Activated T-cell treated with anti-CD3 and anti-CD28 coated beads, Interleukin-2, amount 50 U/mL, for 48 hours (primary cell): Measurements from ENCODE around the gene MCF2L.
A peak's percentile ranks its signal among the peaks of the same experiment; 100 is the strongest.

Experiments
- DNase-seq, 2 experiments: peaks; one replicate each; pipeline ENCODE4 v3.0.0-alpha.2; 2020

MCF2L gene

DNA sequence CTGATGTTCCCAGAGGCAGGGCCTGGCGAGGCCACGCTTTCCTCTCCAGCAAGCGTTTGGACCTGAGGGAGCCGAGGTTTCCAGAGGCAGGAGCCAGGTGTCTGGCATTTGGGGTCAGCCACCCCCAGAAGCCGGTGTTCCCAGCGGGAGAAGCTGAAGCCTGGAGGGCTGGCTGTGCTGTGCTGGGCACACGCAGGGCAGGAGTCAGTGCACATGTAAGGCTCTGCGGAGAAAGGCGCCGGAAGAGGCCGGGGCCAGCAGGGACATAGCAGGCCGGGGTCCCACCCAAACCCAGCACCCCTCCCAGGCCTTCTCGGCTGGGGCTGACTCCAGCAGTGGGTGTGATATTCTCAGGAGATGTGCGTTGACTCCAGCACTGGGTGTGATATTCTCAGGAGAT, 31.6 kb downstream of the MCF2L start:
- no peak for DNase-seq

- no peak for DNase-seq
Measured at GRCh38 chr13:113001241-113002140, 32.5 kb downstream of the MCF2L start.

DNA sequence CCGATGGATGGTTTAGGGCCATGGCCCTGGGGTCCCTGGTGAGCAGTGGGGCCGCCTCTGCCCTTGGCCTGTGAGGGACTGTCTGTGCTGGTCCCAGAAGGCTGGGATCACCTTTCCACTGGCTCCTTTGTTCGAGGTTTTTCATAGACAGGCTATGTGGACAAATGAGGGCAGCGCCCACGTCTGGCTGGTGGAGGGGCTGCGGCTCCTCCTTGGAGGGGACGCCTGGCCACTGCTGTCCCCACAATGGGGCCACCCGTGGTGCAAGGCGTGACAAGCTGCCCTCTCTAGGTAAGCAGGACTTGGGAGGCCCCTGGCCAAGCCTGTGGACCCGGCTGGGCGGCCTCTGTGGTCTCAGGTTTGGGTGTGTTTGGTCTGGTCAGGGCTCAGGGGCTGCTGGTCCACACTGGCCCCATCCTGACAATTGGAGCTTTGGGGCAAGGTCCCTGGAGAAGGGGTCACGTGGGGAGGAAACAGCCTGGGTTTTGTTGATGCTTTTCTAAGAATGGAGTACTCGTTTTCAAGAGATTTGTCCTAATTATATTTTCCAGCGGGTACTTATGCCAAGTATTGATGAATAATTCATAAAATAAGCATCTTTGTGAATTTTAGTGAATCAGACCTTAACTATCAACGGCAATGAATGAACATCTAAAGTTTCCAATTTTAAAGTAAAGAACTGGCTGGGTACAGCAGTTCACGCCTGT, 33.3 kb downstream of the MCF2L start:
- no peak for DNase-seq

DNA sequence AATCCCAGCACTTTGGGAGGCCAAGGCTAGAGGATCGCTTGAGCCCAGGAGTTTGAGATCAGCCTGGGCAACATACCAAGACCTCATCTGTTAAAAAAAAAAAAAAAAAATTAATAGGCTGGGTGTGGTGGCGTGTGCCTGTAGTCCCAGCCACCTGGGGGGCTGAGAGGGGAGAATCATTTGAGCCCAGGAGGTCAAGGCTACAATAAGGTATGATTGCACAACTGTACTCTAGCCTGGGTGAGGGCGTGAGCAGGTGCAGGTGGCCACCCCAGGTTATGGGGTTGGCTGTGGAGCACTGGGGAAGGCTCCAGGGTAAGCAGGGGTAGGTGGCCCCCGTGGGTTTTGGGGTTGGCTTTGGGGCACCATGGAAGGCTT, 33.9 kb downstream of the MCF2L start:
- no peak for DNase-seq

GRCh38 chr13:113004126-113004525, 35.1 kb downstream of the MCF2L start:
- DNase-seq: no peak

- DNase-seq: peak; percentile 22 to 36
Measured at GRCh38 chr13:113005076-113005865, 36.3 kb downstream of the MCF2L start.

DNA sequence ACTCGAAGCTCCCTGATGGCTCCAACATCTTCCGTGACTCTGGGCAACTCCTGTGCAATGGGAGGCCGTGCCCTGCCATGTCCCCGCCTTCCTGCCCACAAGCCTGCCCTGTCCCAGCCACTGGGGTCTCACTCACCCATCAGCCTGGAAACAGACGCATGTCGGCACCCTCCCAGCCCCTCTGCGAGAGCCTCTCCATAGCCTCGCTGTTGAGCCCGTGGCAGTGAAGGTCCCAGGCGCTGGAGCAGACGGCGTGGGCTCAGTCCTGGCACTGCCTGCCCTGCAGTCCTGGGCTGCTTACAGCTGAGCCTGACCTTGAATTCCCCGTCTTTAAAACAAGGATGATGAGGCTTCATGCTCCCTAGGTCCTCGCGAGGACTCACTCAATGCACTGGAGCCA, 37.0 kb downstream of the MCF2L start:
- no peak for DNase-seq

GRCh38 chr13:113006660-113007059, 37.6 kb downstream of the MCF2L start:
- DNase-seq: no peak

DNA sequence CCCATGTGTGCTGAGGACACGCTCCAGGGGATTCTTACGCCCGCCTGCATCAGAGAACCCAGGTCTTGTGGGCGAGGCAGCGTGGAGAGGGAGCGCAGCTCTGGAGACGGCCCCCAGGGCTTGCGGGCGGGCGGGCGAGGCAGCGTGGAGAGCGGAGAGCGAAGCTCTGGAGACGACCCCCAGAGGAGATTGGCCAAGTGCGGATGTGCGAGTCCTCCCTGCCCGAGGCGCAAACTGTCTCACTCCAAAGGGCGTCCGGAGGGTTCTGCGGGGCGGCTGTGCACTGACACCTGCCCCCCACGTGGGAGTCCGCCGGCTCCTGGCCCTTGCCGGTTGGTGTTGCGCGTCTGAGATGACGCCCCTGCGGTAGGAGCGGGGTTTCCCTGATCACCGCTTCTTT, 39.8 kb downstream of the MCF2L start:
- no peak for DNase-seq

GRCh38 chr13:113009743-113010509, 40.9 kb downstream of the MCF2L start:
- DNase-seq: no peak

GRCh38 chr13:113010510-113010865, 41.5 kb downstream of the MCF2L start:
- no peak for DNase-seq

DNA sequence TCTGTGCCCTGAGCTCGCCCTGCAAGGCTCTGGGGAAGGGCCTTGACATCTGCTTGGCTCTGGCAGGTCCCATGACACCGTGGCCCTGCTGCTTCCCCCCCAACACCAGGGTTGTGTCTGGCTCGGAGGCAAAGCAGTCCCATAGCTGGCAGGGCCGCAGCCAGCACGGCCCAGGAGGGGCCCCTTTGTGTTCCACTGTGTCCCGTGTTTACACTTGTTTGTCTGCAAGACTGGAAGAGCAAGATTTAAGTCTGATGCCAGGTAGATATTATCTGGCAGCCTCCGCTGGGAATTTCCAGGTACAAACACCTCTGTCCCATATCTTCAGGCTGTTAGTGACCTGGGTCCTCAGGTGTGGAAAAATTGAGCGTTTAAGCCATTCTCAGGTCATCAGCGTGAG, 44.3 kb downstream of the MCF2L start:
- no peak for DNase-seq

- DNase-seq: no peak
Measured at GRCh38 chr13:113013878-113014751, 45.1 kb downstream of the MCF2L start.

DNA sequence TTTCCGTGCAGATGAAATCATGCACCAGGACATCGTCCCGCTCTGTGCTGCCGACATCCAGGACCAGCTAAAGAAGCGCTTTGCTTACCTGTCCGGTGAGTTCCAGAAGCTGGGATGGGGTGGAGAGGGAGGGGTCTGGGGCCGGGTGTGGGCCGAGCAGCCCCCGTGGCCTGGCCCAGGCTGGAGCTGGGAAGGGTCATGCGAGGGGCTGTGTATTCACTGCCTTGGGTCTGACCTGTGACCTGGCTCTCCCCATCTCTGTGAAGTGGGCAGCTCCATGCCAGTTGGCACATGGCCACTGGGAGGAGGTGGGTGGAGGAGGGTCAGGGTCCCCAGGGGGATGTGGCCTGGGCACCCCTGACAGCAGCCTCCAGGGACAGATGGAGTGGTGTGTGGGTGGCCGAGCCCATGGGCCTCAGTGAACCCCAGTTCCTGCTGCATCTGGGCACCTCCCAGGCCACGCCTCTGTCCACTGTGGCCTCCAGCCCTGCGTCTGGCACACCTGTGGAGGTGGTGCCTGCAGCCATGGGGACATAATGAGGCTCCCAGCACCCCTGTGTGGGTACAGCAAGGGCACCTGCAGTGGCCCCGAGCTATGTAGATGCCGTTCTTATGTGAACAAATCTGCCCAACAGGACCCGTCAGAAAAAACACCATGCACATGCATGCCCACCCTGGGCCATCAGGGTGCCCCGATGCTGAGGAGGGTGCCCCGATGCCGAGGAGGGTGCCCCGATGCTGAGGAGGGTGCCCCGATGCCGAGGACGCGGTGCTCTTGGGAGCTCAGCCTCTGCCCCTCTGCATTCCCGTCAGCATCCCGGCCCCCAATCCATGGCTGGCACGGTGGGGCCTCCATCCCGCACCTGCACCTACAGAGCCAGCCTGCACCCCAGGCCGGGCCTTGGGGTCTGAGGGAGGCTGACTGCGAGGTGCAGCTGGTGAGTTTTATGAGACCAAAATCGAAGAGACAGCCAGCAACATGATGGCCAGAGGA, 46.0 kb downstream of the MCF2L start:
- DNase-seq: no peak

- no peak for DNase-seq
Measured at GRCh38 chr13:113015826-113016525, 47.0 kb downstream of the MCF2L start.

DNA sequence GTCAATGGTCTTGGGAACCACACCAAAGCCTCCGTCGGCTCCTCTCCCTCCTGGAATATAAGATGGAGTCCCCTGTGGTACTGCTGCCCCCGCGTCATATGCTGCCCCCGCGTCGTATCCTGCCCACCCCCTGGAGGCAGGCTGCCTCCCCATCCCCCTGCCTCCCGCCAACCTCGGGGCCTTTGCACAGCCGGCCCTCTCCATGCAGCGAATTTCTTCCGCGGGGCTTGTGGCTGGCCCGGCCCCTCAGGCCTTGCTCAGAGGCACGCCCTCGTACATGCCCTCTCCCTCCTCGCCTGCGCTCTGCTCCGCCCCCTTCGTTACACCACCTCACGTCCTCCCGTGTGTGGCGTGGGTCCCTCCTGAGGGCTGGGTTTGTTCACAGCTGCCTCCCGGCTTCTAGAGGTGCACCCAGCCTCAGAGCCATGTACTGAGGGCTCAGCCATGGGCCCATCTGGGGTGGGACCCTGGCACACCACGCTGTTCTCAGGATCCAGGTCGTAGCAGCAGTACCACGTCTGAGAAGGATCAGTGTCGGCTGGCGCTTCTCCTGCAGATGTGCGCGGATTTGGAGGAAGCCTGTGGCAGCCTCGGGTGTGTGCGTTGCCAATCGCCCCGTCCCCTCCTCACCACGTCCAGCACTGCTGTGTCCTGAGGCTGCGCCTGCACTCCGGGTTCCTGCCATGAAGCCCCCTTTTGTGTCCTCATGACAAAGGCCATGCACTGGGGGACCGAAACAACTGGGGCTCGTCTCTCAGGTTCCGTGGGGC, 47.7 kb downstream of the MCF2L start:
- no peak for DNase-seq

DNA sequence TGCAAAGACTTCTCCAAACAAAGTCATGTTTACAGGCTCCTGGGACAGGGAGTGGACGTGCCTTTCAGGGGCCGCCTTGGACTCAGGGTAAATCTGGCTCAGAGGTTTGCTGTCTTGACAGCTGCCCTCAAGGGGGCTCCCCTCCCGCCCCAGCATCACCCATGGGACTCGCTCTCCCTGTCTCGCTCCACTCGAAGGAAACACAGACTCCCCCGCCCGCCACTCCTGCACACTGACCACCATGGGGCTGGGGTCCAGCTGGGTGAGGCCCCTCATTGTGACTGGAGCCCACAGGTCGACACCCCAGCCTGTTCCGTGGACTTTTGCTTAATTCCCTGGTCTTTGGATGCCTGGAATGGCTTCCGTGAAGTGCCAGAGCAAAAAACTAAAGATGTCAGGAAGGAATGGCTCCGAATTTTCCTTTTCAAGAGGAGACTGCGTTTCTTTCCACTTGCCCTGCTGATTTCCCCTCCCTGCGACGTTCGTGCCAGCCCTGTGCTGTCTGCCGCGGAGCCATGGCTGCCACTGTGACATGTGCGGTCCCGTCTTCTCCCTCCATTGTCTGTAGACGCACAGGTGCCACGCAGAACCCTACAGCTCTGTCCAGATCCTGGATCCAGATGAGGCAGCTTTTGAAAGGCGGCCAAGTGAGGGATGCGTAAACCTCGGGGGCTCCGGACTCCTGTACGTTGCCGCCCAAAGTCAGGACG, 48.6 kb downstream of the MCF2L start:
- no peak for DNase-seq
